ENCODE results near the gene GPR139.

GPR139 gene

DNA sequence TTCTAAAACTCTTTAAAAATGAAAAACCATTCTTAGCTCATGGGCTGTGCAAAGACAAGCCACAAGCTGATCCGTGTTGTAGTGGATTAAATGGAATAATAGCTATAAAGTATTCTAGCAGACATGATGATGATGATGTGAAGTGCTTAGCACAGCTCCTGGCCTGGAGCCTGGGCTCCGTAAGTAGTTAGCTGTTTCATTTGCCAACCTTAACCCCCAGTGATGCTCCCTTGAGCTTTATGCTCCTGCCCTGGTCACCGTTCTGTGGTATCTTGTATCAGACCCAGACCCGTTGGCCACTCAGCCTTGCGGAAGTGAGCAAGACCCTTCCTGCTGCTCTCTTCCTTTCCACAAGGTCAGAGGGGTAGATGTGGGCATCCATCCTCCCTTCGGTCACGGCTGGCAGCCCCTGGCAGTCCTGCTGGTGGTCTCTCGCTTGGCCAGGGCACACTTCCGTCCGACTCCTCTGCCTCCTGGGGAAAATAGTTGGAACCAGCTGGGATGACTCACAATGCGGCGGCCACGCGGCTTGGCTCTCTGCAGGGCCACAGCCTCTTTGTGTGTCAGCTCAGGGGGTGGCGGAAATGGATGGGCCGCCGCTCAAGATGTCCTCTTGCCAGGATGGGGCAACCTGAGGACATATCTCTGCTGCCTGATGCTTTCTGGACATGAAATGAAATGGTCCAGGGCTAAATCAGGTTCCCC lies 79.1 kb downstream of the GPR139 start:
- no peak overlapping the region for H3K27ac ChIP-seq
- H3K4me3 ChIP-seq = no peak overlapping the region

- H3K4me3 ChIP-seq = no peak overlapping the region
- H3K27ac ChIP-seq = no peak overlapping the region
Observed at GRCh38 chr16:19991614-19992013, 82.1 kb downstream of the GPR139 start.

- Histone ChIP-seq H3K27ac (no peak overlapping the region), H3K4me3 (no peak overlapping the region)
Observed at GRCh38 chr16:19984135-19984534, 89.6 kb downstream of the GPR139 start.

Data from skin epidermis (tissue), 12 donors.